Hematopoietic multipotent progenitor cell (in vitro differentiated cells): ENCODE data around the gene HDAC5. TPM values are rescaled to one million over a fixed set of nuclear protein-coding genes. Genes with fewer than 3 reads are reported as not detected.
"Not testable (repeated sequence)": the region's sequence is repeated elsewhere in the genome, so short reads cannot be mapped to it uniquely, and the experiment has no call there.

Experiments used
- DNase-seq, 3 donors: peaks; one replicate each; pipeline ENCODE4 v3.0.0-alpha.2; 2011 to 2015; ENCODE audit warnings: low read depth in 2 of 3, low spot score in 2 of 3
- total RNA-seq: library from RNA; depleted of rRNA; stranded (reverse); fragments of >200 nt; gene quantifications from one replicate; pipeline ENCODE4 v1.2.3, GENCODE V29; 2012

Gene HDAC5
- total RNA-seq, 1 donor: 102 TPM

DNA sequence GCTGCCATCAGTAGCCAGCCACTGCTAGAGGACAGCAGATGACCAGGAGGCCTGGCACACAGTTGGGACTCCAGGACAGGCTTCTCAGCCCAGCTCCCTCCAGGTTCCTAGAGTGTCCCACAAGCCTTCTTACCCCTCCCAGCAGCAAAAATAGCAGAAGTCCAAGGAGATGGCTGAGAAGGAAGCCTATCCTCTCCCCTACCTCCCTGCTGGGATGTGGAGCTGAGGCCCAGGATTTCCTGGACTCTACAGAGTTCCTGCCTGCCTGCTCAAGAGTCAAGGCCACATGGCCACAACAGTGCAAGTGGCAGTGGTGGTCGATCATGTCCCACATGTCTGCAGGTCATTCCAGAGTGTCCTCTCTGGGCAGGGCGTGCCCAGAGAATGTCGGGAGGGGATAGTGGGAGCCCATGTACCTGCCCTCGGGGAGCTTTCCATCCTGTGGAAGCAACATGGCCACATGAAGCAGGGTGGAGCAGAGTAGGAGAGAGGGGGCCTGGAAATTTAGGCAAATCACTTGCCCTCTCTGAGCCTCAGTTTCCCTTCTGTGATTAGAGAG, 10.6 kb upstream of the HDAC5 start:
- DNase-seq: no peak

DNA sequence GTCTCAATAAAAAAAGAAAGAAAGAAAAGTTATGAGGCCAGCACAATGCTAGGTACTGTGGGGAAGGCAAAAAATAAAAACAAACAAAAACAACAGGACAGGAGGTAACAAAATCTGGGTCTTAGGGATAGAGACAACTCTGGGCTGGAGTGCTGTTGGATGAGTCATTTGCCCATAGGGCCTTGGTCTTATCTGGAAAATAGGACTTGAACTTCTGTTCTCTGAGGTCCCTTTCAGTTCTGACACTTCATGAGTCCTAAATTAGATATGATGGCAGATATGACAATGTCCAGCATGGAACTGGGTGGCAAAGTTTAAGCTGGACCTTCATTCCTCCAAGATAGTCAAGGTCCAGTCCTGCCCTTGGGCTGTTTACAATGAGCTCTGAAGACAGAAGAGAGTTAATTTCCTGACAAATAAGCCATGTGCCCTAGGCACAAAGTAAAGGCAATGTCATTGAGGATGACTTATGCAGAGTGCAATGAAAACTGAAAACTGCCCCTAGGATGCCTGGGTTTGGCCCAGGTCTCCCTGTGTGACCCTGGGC, 8.9 kb upstream of the HDAC5 start:
- no peak for DNase-seq

DNA sequence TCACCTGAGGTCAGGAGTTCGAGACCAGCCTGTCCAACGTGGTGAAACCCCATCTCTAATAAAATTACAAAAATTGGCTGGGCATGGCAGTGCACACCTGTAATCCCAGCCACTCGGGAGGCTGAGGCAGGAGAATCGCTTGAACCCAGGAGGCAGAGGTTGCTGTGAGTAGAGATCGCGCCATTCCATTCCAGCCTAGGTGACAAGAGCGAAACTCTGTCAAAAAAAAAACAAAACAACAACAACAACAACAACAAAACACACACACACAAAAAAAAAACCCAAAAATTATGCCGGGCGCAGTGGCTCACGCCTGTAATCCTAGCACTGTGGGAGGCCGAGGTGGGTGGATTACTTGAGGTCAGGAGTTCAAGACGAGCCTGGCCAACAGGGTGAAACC, 7.9 kb upstream of the HDAC5 start:
- DNase-seq: not testable (repeated sequence)

DNA sequence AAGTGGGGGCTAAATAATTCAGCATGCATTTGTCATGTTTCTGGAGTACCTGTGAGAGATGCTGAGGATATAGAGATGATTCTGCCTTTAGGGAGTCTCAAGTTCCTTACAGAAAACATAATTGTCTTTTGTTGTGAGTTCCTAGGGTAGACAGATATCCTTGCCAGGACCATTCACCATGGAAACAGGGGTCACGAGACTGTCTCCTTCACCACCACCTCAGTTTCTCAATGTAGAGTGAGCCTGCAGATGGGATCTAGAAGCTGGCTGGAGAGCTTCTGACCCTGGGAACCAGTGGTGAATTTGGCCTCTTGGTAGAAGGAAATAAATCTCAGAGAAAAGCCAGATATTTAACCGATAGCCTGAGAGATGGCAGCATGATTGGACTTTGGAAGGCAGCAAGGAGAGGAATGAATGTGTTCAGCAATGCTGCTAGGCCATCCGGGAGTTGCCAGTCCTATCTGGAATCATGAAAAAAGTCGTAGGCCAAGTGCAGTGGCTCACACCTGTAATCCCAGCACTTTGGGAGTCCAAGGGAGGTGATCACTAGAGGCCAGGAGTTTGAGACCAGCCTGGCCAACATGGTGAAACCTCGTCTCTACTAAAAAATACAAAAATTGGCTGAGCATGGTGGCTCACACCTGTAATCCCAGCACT, 7.4 kb upstream of the HDAC5 start:
- no peak for DNase-seq

DNA sequence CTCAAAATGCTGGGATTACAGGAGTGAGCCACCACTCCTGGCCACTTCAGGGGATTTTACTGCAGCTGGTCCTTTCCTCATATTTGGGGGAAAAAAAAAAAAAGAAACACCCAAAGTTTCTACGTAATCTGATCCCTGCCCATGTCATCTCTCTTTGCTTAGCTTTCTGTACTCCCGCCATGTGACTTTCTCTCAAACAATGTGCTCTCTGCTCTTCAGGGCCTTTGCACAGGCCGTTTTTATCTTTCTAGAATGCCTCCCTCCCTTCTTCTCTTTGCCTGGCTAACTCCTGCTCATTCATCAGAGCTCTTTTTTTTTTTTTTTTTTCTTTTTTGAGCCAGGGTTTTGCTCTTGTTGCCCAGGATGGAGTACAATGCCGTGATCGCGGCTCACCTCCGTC, 4.9 kb upstream of the HDAC5 start:
- no peak for DNase-seq

DNA sequence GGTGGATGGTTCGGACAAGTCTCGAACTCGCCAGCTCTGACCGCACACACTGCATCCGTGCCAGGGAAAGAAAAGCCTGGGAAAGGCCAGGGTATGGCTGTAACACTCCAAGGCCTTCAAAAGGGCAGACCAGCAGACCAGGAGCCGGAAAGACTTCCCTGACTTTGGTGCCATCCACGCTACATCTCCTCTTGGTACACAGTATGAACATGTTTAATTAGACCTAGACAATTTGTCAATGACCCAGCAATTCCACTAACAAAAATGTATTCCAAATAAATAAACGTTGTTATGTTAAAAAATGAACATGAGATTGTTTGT, 637 bp upstream of the HDAC5 start:
- DNase-seq: no peak

DNA sequence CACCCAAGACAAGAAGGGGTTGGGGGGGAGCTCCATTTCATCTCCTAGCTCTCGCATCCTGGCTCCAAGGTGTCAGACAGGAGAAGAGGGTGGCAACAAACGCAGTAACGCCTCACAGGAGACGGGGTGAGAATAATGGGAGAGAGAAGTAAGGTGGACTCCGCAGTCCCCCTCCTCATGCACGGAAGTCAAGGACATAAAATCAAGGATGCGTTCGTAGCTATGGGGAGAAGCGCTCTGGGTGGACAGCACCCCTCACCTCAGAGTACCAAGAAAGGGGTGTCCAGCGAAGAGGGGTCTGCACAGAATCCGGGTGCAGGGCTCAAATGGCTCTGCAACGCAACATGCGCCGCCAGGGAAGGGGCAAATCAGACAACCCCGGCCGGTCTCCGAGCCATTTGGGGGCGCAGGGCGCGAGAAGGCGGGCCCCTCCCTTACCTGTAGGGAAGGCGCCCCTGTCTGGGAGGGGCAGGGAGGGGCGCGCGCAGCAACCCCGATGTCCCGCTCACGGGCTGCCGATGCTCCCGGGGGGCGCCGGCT, 555 bp downstream of the HDAC5 start:
- DNase-seq: peak in 1 of 3 donors; percentile 24

DNA sequence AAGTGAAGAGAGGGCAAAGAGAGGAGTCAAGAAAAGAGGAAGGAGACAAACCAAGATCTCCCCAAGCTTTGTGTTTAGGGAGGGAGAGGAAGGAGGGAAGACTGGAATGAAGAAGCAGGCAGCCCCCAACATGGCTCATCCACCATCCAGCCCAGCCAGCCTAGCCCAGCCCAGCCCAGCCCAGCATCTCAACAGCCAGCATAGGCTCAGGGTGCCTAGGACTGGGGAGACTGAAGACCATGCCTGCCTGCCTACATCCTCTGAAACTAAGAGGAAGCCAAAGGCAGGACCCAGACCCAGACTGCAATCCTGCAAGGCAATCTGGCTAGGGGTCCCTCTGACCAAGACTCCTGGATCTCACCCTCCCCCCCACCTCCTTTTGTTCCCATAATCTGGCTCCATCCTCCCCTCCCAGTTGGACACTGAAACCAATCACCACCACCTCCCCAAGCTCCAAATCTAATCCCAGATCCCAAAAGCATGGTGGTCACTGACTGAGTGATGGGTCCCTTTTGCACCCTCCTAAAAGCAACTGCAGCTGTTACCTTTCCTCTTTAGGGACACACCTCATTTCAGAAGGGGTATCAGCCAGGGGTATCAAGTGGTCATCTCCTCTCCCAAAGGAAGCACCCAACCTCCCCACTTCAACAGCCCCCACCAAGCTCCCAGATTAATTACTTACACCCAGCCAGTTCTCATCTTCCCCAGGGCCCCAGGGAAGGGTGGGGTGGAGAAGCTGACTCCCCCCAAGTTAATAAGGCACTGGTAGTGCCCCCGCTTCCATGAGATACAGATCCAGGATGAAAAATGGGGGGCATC, 1.2 kb downstream of the HDAC5 start:
- DNase-seq: no peak

DNA sequence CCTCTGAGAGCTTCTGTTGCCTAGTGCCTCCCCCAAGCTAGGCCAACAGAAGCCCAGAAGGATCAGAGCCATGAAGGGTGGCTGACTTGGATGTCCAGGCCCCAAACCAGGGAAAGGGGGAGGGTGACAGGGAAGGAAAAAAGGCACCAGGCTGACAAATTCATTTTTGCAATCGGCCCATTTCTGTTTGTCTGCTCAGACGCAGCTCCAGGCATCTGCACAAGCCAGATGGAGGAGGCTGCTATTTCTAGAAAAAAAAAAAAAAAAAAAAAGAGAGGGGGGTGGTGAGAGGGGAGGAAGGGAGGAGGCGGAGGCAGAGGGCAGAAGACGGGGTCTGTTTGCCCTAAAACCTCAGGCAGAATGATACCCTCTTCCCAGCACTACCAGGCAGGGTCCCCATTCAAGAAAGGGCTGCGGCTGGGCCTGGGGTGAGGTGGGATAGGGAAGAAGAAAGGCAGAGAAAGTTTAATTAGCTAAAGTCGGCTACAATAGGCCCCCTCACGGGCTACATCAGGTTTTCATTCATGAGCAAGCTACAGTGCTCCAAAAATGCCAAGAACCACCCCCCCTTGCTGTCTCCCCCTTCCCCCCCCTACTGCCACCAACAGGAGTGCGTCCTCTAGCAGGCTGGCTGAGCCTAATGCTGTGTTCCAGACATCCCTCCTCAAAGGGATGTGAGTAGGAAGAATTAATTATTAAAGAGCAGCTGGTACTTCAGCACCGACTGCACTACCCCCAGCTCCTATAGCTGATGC, 2.4 kb downstream of the HDAC5 start:
- DNase-seq: no peak

DNA sequence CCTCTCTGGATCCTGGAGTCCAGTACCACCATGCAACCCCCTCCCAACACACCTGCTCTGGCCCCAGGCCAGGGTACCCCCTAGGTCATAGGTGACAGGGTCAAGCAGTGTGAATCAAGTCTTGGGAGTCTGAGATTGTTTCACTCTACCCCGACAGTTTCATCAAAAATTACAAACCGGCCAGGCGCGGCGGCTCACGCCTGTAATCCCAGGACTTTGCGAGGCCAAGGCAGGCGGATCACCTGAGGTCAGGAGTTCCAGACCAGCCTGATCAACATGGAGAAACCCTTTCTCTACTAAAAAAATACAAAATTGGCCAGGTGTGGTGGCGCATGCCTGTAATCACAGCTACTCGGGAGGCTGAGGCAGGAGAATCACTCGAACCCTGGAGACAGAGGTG, 3.2 kb downstream of the HDAC5 start:
- DNase-seq: not testable (repeated sequence)

DNA sequence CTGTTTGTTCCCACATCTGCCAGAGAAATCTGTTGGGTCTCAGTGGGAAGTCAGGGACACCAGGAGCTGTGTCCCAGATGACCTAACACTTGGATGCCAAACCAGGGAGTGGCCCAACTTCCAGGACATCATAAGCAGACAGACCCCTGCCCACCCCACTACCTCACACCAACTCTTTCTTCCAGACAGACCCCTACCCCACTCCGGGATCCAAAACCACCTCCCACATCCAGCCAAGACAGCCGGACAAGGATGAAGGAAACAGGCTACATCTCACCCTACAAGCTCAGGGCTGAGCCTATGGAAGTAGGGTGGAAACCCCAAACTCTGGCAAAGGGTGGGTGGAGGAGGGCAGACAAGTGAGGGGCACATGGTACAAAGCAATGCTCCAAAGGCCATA, 3.6 kb downstream of the HDAC5 start:
- no peak for DNase-seq

DNA sequence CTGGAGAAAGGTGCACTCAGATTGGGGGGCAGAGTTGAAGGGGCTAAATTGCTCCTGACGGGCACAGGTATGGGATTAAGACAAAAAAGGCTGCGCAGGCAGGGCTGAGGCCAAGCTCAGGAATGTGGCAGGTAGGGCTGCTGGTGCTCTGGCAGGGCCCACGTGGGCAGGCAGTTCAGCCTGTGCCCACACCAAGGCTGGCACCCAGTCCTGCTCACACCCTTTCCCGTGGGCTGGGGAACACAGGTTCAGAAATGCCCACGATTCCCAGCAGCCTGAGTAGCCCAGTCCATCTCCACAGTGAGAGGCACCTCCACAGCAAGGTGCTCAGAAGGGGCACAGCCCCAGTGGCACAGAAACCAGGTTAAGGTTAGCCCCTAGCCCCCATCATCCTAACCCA, 4.4 kb downstream of the HDAC5 start:
- no peak for DNase-seq

DNA sequence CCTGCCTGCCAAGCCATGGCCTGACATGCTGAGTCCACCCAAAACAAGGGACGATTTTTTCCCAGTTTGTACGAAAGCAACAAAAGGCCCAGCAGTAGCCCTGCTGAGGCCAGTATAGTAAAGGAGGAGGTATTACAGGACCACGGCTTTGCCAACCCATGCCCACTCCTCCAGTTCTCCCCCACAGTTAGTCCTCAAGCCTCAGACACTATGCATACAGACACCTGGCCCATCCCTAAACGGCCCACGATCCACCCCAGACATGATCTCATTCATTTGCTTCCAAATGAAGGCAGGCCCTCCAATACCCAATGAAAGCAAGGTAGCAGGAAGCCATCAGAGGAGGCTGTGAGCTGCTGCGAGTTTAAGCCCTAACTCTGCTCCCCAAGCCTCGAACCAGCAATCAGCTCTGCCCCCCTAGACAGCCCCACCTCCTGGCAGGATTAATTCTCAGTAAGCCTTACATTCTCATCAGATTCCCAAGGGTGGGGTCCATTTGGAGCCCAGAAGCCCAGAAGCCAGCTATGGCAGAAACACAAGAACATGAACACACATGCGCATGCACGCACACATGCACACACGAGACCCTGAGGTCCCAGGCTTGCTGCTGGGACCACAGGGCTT, 4.9 kb downstream of the HDAC5 start:
- DNase-seq: no peak

DNA sequence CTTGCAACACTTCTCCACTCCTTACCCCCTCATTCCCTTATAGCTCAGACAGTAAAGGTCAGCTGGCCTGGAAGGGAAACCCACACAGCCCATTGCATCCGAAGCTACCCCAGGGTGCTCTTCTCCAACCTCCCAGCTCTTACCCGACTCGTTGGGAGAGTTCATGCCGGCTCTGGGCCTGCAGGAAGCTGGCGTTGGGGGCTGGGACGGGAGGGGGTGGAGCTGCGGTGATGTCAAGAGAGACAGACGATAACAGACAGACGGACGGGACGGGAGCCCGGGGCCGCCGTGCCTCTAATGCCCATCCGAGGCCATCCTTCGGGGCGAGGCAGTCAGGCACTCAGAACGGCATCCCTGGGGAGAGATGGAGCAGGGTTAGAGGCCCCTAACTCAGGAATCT, 6.1 kb downstream of the HDAC5 start:
- no peak for DNase-seq

DNA sequence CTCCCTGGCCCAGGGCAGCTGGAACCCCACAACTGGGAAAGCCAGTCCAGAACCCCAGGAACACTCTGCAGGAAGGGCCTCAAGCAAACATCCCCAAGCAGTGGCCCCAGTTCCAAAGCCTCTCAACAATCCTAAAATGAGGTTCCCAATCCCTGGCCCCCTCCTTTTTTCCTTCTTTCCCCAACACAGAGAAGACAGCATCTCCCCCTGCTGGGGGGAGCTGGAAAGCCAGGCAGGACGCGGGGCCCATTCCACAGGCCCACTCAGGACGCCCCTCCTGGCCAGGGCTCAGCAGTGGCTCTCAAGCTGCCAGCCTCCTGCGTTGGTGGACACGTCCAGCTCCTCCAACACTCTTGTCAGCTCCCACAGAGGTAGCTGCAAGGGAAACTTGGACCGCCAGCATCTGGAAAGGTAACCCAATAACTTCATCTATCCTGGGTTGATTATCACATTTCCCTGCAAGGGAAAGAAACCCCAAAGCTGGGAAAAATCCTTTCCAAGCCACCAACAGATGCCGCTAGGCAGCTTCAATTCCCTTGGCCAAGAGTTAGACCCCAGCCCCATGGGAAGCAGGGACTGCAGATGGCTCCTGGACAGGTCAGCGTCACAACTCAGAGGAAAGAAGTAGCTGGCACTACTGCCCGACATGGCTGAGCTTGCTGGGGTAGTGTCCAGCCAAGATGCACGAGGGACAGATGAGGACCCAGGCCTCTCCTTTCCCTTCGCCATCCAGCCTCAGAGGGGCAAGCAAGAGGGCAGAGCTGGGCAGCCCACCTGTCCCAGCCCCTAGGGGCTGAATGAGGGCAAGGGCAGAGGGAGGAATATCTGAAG, 7.6 kb downstream of the HDAC5 start:
- DNase-seq: peak in 2 of 3 donors; percentile 24 to 26

DNA sequence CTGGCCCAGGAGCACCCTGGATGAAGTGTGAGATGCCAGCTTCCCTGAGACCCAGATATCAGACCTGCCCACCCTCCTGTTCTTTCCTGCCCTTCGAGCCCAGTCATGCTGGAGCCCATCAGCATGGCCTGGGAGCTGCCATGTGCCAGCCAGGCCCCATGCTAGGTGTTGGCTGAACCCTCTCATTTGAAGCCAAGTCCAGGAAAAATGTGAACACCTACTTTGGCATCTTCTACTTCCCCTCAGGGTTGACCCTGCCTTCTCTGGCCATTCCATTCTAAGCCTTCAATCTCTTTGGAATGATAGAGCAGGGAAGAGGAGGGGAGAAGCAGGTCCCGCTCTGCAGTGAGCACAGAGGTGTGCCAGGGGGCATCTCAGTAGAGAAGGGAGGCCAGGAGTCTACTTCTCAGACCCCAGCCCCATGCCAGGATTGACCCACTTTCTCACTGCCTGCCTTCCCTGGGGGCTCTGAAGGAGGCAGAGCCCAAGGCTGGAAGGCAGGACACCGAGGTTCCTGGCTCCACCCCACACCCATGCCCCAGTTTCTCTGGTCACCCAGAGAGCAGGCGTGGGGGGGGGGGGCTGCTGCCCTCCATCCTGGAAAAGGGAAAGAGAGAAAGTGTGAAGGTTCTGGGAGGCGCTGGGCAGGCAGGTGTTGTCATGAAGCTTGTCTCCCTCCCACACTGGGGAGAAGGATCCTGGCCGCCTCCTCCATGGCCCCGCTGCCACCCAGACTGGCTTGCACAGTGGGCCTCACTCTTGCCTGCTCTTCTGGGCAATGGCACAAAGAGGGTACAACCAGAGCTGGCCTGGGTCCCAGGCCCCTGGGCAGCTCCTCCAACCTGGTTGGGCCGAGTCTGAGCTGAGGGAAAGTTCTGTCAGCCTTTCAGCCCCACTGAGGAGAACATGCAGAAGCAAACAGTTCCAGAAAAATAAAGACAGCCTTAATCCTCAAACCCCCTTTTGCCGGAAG, 9.3 kb downstream of the HDAC5 start:
- no peak for DNase-seq

DNA sequence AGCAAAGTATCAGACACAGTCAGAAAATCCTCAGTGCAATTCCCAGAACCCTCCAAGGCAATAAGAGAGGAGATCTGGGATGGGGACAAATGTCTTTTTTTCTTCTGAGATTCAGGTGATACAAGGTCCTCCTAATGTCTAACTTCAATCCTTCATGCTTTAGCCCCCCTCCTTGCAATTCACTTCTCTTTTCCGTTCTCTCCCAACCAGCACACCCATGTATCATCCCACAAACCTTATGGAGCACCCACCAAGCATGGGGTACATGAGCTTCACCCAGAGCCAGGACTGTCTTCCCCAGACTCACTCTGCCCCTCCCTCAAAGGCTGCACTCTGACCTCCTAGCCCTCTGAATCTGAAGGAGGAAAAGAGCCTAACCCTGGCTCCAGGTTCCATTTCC, 10.1 kb downstream of the HDAC5 start:
- no peak for DNase-seq
